Right ventricle myocardium superior (tissue), 1 donor: ENCODE results near the gene MPST. TPM values are rescaled to one million over a fixed set of nuclear protein-coding genes. Genes with fewer than 3 reads are reported as not detected.

Experiments used
- ATAC-seq: fragments of 200-7000 bp; cut with Tn5 transposase; one replicate; pipeline ENCODE4 v1.9.1; 2020; ENCODE audit warnings: mild to moderate bottlenecking; ENCODE audit not compliant: poor library complexity
- DNase-seq: peaks from one replicate; pipeline ENCODE4 v3.0.0-alpha.2; 2020
- intact Hi-C: fragments of 100-400 bp; cut with DNase I; formaldehyde crosslinking; loops from one replicate; pipeline ENCODE4 v1.11.2; 2022
- total RNA-seq: library from RNA; stranded (reverse); fragmentation: NEBNext Ultra II Directional; extraction: Animal tissue kit (Norgen Biotek cat#: 25700); gene quantifications from one replicate; pipeline ENCODE4 v1.2.1, GENCODE V29; 2021
- donor health status: DM: no; HTN: yes; CAD: no; lungs with severe emphysema.

Gene MPST
- total RNA-seq, 1 donor from 2014 or later, result 60.3 TPM

DNA sequence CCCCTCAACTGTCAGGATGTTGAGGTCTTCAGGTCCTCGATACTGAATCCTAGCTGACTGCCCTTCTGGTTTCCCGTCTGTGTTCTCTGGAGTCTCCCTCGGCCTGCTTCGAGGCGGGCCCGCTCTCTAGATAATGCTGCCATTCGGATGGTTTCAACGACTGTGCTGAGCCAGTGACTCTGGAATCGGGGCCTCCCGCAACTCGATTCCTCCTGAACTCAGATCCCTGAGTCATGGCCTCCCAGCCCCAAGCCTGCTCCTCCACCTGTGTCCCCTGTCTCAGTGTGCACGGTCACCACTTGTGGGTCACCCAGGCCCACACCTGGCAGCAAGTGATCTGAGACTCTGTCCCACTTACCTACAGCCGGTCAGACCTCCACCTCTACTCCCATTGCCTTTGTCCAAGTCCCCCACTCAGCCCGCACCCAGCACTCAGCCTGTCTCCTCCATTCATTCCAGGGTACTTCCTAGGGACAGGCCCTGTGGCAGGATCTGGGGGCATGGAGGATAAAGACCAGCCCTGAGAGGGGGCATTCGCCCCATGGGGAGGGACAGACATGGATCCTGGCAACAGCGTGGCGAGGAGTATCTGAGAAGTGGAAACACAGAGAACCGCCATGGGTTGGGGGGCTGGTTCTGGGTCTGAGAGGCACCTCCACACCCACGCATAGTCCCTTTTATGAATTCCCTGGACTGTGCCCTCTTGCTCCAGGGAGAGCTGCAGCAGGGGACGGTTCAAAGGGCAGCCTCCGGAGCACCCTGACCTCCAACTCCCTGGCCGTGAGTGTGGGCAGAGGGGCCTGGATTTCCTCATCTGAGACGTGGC lies 14.3 kb downstream of the MPST start:
- DNase-seq (no peak), ATAC-seq (no peak)
- intact Hi-C loops, result no loop called here

- intact Hi-C loops, result no loop called here
- ATAC-seq (no peak), DNase-seq (no peak)
Observed at GRCh38 chr22:37036655-37037377, 17.3 kb downstream of the MPST start.

DNA sequence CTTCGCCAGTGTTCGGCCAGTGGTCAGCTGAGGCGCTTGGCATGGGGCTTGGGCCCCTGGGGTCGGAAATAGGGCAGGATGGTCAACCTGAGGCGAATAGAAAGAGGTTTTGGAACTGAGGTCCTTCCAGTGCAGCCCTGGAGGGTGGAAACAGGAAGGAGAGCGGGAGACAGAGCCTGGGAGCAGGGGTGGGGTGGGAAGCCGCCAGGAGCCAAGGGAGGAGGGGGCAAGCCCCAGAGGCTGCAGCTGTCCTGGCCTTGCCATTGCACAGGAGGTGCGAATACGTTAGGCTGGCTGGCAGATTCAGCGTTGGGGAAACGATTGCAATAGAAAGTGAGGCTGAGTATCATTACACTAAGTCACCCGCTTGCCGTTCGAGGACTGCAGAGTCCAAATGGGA lies 18.1 kb downstream of the MPST start:
- DNase-seq (no peak), ATAC-seq (no peak)
- intact Hi-C loops, result no loop called here

GRCh38 chr22:37039466-37039865 lies 19.9 kb downstream of the MPST start:
- ATAC-seq (no peak), DNase-seq (no peak)
- intact Hi-C loops, result no loop called here

GRCh38 chr22:37043209-37043827 lies 23.8 kb downstream of the MPST start:
- intact Hi-C loops, result loop anchor here (5.0 kb wide), 1 partner anchor 171 kb away; no protein-coding TSS in a partner anchor
- no peak for DNase-seq
- ATAC-seq, result peak; percentile 25

GRCh38 chr22:37043828-37044538 lies 24.4 kb downstream of the MPST start:
- peak; percentile 92 for ATAC-seq
- intact Hi-C loops, result loop anchor here (5.0 kb wide), 1 partner anchor 172 kb away; no protein-coding TSS in a partner anchor
- DNase-seq, result peak; percentile 73

GRCh38 chr22:37044634-37045625 lies 25.4 kb downstream of the MPST start:
- intact Hi-C loops, result loop anchor here (5.0 kb wide), 2 partner anchors 173 to 263 kb away; no protein-coding TSS in a partner anchor
- DNase-seq (no peak), ATAC-seq (no peak)

DNA sequence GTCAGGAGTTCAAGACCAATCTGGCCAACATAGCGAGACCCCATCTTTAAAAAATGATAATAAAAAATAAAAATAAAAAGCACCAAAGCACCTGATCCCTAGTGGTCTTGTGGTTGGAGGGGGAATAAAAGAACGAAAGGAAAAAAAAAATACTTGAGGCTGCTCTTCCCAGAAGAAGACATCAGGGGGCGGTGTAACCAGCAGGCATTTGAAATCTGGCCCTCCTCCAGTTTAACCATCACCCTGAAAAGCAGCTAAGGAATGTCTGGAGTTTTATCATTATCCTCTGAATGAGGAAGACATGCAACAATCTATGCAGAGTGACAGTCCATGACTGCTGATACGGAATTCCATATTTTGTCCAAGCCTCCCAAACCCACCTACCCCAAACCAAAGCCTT lies 26.4 kb downstream of the MPST start:
- intact Hi-C loops, result loop anchor here (5.0 kb wide), 1 partner anchor 264 kb away; no protein-coding TSS in a partner anchor
- DNase-seq, result no peak
- ATAC-seq, result no peak

DNA sequence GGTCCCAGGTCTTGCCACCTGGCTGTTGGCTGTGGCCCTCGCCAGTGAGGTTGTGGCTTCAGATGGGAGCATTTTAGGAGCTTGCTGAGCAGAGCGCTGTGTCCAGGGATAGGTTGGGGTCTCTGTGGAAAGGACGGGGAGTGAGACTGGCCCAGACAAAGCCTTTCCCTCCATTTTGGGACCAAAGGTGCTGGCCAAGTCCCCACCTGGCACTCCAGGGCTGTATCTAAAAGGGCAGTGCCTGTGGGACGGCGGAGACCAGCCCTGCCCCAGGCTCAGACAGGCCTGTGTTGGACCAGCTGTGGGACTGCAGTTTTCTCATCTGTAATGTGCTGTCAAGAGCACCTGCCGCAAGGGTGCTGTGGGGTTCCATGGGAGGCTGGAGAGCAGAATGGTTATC lies 27.0 kb downstream of the MPST start:
- no peak for DNase-seq
- no peak for ATAC-seq
- intact Hi-C loops, result loop anchor here (5.0 kb wide), 1 partner anchor 264 kb away; no protein-coding TSS in a partner anchor

- ATAC-seq (no peak), DNase-seq (no peak)
- intact Hi-C loops, result loop anchor here (5.0 kb wide), 1 partner anchor 265 kb away; no protein-coding TSS in a partner anchor
Observed at GRCh38 chr22:37047006-37047405, 27.5 kb downstream of the MPST start.

DNA sequence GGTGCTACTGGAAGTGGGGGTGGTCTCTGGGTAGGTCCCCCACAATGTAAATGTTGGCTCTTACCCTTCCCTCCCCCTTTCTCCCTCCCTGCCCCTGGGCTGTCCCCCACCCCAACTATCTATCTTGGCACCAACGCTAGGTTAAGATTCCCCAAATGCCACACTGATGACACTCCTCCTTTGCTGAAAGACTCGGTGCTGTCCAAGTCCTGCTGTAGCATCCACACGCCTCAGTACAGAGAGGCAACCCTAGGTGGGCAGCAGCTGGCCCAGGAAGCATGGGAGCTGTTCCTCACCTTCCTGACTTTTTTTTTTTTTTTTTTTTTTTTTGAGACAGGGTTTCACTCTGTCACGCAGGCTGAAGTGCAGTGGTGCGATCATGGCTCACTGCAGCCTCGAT lies 28.6 kb downstream of the MPST start:
- no peak for ATAC-seq
- intact Hi-C loops, result loop anchor here (5.0 kb wide), 1 partner anchor 266 kb away; no protein-coding TSS in a partner anchor
- no peak for DNase-seq

- DNase-seq (no peak), ATAC-seq (no peak)
- intact Hi-C loops, result loop anchor here (5.0 kb wide), 1 partner anchor 267 kb away; no protein-coding TSS in a partner anchor
Observed at GRCh38 chr22:37049224-37049623, 29.7 kb downstream of the MPST start.

- intact Hi-C loops, result no loop called here
- ATAC-seq (no peak), DNase-seq (no peak)
Observed at GRCh38 chr22:37050913-37051312, 31.4 kb downstream of the MPST start.

- intact Hi-C loops, result no loop called here
- peak; percentile 87 for ATAC-seq
- peak; percentile 87 for DNase-seq
Observed at GRCh38 chr22:37051391-37052385, 32.1 kb downstream of the MPST start, which contains the start of gene KCTD17. TSS of gene KCTD17 (plus strand) at chr22:37051742. CDS start at chr22:37051761, 19 bp downstream.

DNA sequence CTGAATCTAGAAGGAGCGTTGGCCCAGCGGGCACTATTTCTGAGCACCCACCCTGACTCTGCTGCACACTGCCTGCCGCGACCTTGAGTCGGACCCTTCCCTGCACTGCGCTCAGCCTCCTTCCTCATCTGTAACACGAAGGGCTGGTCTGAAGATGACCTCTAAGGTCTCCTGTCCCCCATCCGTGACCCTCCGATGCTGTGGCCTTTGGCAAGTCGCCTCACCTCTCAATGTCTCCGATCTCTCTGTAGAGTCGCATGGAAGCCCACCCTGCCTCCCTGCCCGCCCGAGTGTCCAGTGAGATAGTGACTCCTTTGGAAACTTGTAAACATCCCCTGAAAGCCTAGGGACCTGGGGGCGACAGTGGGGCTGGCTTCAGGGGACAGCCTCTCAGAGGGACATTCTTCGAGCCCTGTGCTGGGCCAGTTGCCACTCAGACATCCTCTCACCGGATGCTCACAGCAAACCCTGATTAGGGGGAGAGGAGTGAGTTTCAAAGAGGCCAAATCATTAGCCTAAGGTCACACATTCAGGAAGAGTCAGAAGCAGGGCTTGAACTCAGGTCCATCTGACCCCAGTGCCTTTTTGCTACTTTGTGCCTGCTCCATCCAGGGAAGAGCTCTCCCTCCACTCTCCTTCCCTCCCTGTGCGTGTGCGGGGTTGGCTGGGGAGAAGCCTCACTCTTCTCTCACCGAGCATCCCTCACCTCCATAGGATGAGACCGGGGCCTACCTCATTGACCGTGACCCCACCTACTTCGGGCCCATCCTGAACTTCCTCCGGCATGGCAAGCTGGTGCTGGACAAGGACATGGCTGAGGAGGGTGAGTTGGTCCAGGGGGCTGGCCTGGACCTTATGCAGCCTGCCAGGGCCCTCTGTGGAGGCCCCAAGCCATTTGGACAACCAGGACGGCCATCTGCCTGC lies 33.1 kb downstream of the MPST start:
- intact Hi-C loops, result no loop called here
- DNase-seq, result no peak
- ATAC-seq, result no peak
